ENCODE measurements around the gene ARFGAP2. TPM values are rescaled to one million over a fixed set of nuclear protein-coding genes. Genes with fewer than 3 reads are reported as not detected.

ARFGAP2 gene
- total and polyA plus RNA-seq, 9 of the 15 experiments (the other 6 are each of a cell fraction or from before 2014, with no cell fraction given), result 29.1 to 140 (median 90.1) TPM

DNA sequence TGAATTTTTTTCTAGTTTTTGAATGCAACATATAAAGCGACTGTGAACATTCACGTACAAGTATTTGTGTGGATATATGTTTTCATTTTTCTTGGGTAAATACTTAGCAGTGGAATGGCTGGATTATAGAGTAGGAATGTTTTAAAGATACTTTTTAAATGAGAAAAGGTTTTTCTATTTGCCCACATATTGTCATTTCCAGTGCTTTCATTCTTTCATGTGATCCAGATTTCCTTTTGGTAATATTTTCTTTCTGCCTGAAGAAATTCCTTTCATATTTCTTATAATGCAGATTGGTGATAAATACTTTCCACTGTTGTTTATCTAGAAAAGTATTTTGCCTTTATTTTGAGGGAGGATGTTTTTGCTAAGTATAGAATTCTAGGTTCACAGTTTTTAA is 46.0 kb upstream of the ARFGAP2 start:
- Histone ChIP-seq H3K27me3 (ENCODE audit: control insufficient read depth in 2 of 2, insufficient read depth in 2 of 2, low read length in 2 of 2) (no peaks in the 10 kb centered on the region), H3K4me3 (no peak overlapping the region), H3K4me2 (ENCODE audit: insufficient read depth, low read length) (no peak overlapping the region), H3K79me2 (ENCODE audit: control insufficient read depth, insufficient read depth, low read length) (no peaks in the 10 kb centered on the region), H3K9me1 (ENCODE audit: control insufficient read depth, insufficient read depth, low read length) (no peaks in the 10 kb centered on the region), H3K4me1 (replicated peaks in 1 of 2; ENCODE audit: control insufficient read depth in 2 of 2, insufficient read depth in 2 of 2, low read length in 2 of 2) (no peaks in the 10 kb centered on the region), H4K20me1 (replicated peaks; ENCODE audit: control insufficient read depth, insufficient read depth, low read length) (no peaks in the 10 kb centered on the region), H3K9ac (ENCODE audit: insufficient read depth in 1 of 2, low read depth in 2 of 2, low read length in 2 of 2) (no peak overlapping the region), H2AFZ (ENCODE audit: low read depth, low read length) (no peak overlapping the region), H3K27ac (ENCODE audit: extremely low read depth, low read depth, low read length) (no peak overlapping the region), H3K9me3 (replicated peaks; ENCODE audit: control insufficient read depth, insufficient read depth, low read depth, low read length) (no peaks in the 10 kb centered on the region), H3K36me3 (ENCODE audit: control insufficient read depth, insufficient read depth, low read length) (peaks cover 7% of the 10 kb centered on the region; the same call in 1 of the 3 replicates)
- in situ Hi-C loops (cut with MboI), result no loop called here
- WGBS (ENCODE audit: insufficient coverage, low coverage, missing lambda C conversion rate), result 83% methylated on average over 2 of the region's 2 CpGs
- intact Hi-C loops (cut with micrococcal nuclease), result no loop called here
- ATAC-seq (no peak), FAIRE-seq (no peak), DNase-seq (ENCODE audit: extremely low read depth in 1 of 4, low spot score in 3 of 4) (no peak)
- CTCF ChIA-PET (ENCODE audit: low intra/inter-chr PET ratio), result no interaction called here
- BruUV-seq (replicated peaks), result no TSS peak
- POLR2A ChIA-PET, result interaction anchor here (1.0 to 1.5 kb wide), 2 partner anchors 10 to 12 kb away, joined by 4 to 8 read pairs; no protein-coding TSS in a partner anchor
- no peak for TF ChIP-seq POLR2A (conservative IDR thresholded peaks at IDR 0.05)
- no peak for TF ChIP-seq FUS (optimal IDR thresholded peaks at IDR 0.05; ENCODE audit: low read depth, low read length)
- no peak for TF ChIP-seq MEIS2 (IDR thresholded peaks at IDR 0.05; ENCODE audit: partially characterized antibody)
- TF ChIP-seq, protein P1, sequence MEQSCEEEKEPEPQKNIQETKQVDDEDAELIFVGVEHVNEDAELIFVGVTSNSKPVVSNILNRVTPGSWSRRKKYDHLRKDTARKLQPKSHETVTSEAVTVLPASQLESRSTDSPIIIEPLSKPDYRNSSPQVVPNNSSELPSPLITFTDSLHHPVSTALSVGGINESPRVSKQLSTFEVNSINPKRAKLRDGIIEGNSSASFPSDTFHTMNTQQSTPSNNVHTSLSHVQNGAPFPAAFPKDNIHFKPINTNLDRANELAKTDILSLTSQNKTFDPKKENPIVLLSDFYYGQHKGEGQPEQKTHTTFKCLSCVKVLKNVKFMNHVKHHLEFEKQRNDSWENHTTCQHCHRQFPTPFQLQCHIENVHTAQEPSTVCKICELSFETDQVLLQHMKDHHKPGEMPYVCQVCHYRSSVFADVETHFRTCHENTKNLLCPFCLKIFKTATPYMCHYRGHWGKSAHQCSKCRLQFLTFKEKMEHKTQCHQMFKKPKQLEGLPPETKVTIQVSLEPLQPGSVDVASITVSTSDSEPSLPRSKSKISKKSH (CRISPR knock-in tag; IDR thresholded peaks at IDR 0.05), result no peak
- no peak for TF ChIP-seq EP300 (IDR thresholded peaks at IDR 0.05; ENCODE audit: low read length)
- TF ChIP-seq CEBPG (CRISPR knock-in tag; IDR thresholded peaks at IDR 0.05), result no peak
- TF ChIP-seq CEBPG (tag; conservative IDR thresholded peaks at IDR 0.05 in 1 of 2, IDR thresholded peaks at IDR 0.05 in 1 of 2), result no peak
- TF ChIP-seq, protein P2, sequence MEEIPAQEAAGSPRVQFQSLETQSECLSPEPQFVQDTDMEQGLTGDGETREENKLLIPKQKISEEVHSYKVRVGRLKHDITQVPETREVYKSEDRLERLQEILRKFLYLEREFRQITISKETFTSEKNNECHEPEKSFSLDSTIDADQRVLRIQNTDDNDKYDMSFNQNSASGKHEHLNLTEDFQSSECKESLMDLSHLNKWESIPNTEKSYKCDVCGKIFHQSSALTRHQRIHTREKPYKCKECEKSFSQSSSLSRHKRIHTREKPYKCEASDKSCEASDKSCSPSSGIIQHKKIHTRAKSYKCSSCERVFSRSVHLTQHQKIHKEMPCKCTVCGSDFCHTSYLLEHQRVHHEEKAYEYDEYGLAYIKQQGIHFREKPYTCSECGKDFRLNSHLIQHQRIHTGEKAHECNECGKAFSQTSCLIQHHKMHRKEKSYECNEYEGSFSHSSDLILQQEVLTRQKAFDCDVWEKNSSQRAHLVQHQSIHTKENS (CRISPR knock-in tag; IDR thresholded peaks at IDR 0.05), result no peak
- no peak for TF ChIP-seq RBM39 (optimal IDR thresholded peaks at IDR 0.05; ENCODE audit: low read depth, low read length)
- TF ChIP-seq ZNF184 (CRISPR knock-in tag; IDR thresholded peaks at IDR 0.05), result no peak
- TF ChIP-seq, protein P3, sequence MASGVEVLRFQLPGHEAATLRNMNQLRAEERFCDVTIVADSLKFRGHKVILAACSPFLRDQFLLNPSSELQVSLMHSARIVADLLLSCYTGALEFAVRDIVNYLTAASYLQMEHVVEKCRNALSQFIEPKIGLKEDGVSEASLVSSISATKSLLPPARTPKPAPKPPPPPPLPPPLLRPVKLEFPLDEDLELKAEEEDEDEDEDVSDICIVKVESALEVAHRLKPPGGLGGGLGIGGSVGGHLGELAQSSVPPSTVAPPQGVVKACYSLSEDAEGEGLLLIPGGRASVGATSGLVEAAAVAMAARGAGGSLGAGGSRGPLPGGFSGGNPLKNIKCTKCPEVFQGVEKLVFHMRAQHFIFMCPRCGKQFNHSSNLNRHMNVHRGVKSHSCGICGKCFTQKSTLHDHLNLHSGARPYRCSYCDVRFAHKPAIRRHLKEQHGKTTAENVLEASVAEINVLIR (CRISPR knock-in tag; IDR thresholded peaks at IDR 0.05), result no peak
